ENCODE results near the gene TBC1D8. TPM values are rescaled to one million over a fixed set of nuclear protein-coding genes. Genes with fewer than 3 reads are reported as not detected.

Gene TBC1D8
- total RNA-seq, 1 donor from 2014 or later, result 3.9 TPM

GRCh38 chr2:101130081-101130480 lies 21.1 kb downstream of the TBC1D8 start:
- Mint-ChIP-seq H3K36me3 (no peaks in the 10 kb centered on the region), H3K27ac (no peak overlapping the region), H3K4me3 (no peak overlapping the region), H3K27me3 (ENCODE audit: insufficient read depth, low read depth) (peaks cover 2% of the 10 kb centered on the region), H3K4me1 (no peaks in the 10 kb centered on the region), H3K9me3 (no peaks in the 10 kb centered on the region)
- Histone ChIP-seq H3K36me3 (no peaks in the 10 kb centered on the region), H3K79me2 (ENCODE audit: low read depth) (no peaks in the 10 kb centered on the region), H3K27ac (no peak overlapping the region), H3K4me3 (no peak overlapping the region), H3F3A (ENCODE audit: low read depth) (no peaks in the 10 kb centered on the region), H3K9me3 (ENCODE audit: low read depth) (no peaks in the 10 kb centered on the region), H3K27me3 (no peaks in the 10 kb centered on the region), H4K20me1 (ENCODE audit: low read depth) (no peaks in the 10 kb centered on the region), H3K4me1 (no peaks in the 10 kb centered on the region), H2AFZ (replicated peaks) (no peak overlapping the region), H3K4me2 (no peak overlapping the region), H3K9ac (no peak overlapping the region)
- TF ChIP-seq CTCF (IDR thresholded peaks at IDR 0.05) (no peak), EZH2 (IDR thresholded peaks at IDR 0.05) (no peak), EZH2phosphoT487 (IDR thresholded peaks at IDR 0.05) (no peak)
- no peak for DNase-seq (ENCODE audit: low spot score)

GRCh38 chr2:101127319-101128056 lies 23.7 kb downstream of the TBC1D8 start:
- H3K4me3 ChIP-seq, result no peak overlapping the region
- no peaks in the 10 kb centered on the region for H3K36me3 ChIP-seq
- H3K9me3 Mint-ChIP-seq, result no peaks in the 10 kb centered on the region
- H3K27me3 ChIP-seq, result no peaks in the 10 kb centered on the region
- H3K9ac ChIP-seq, result no peak overlapping the region
- TF ChIP-seq EZH2phosphoT487 (IDR thresholded peaks at IDR 0.05) (no peak), EZH2 (IDR thresholded peaks at IDR 0.05) (no peak), CTCF (IDR thresholded peaks at IDR 0.05) (no peak)
- H3K9me3 ChIP-seq (ENCODE audit: low read depth), result no peaks in the 10 kb centered on the region
- H3K4me2 ChIP-seq, result no peak overlapping the region
- H2AFZ ChIP-seq (replicated peaks), result no peak overlapping the region
- no peaks in the 10 kb centered on the region for H3K36me3 Mint-ChIP-seq
- H3K79me2 ChIP-seq (ENCODE audit: low read depth), result no peaks in the 10 kb centered on the region
- H3K27ac ChIP-seq, result no peak overlapping the region
- H3K27ac Mint-ChIP-seq, result peak overlapping the region; percentile 66
- H3K27me3 Mint-ChIP-seq (ENCODE audit: insufficient read depth, low read depth), result peaks cover 3% of the 10 kb centered on the region
- H3K4me1 ChIP-seq, result no peaks in the 10 kb centered on the region
- H4K20me1 ChIP-seq (ENCODE audit: low read depth), result no peaks in the 10 kb centered on the region
- no peak overlapping the region for H3K4me3 Mint-ChIP-seq
- no peak for DNase-seq (ENCODE audit: low spot score)
- H3K4me1 Mint-ChIP-seq, result peaks cover 13% of the 10 kb centered on the region
- no peaks in the 10 kb centered on the region for H3F3A ChIP-seq (ENCODE audit: low read depth)

GRCh38 chr2:101125808-101126207 lies 25.4 kb downstream of the TBC1D8 start:
- Histone ChIP-seq H3K79me2 (ENCODE audit: low read depth) (no peaks in the 10 kb centered on the region), H3K9ac (no peak overlapping the region), H3K9me3 (ENCODE audit: low read depth) (no peaks in the 10 kb centered on the region), H3F3A (ENCODE audit: low read depth) (no peaks in the 10 kb centered on the region), H3K27me3 (no peaks in the 10 kb centered on the region), H3K4me3 (no peak overlapping the region), H4K20me1 (ENCODE audit: low read depth) (no peaks in the 10 kb centered on the region), H3K36me3 (no peaks in the 10 kb centered on the region), H3K4me1 (no peaks in the 10 kb centered on the region), H3K27ac (no peak overlapping the region), H2AFZ (replicated peaks) (no peak overlapping the region), H3K4me2 (no peak overlapping the region)
- Mint-ChIP-seq H3K9me3 (no peaks in the 10 kb centered on the region), H3K36me3 (no peaks in the 10 kb centered on the region), H3K4me1 (peaks cover 13% of the 10 kb centered on the region), H3K27ac (no peak overlapping the region), H3K27me3 (ENCODE audit: insufficient read depth, low read depth) (peaks cover 2% of the 10 kb centered on the region), H3K4me3 (no peak overlapping the region)
- DNase-seq (ENCODE audit: low spot score), result no peak
- TF ChIP-seq EZH2phosphoT487 (IDR thresholded peaks at IDR 0.05) (no peak), CTCF (IDR thresholded peaks at IDR 0.05) (no peak), EZH2 (IDR thresholded peaks at IDR 0.05) (no peak)

All from neural progenitor cell (in vitro differentiated cells).